ENCODE results near the gene SUCO. TPM values are rescaled to one million over a fixed set of nuclear protein-coding genes. Genes with fewer than 3 reads are reported as not detected.

SUCO gene
- total and polyA plus RNA-seq, 2 of the 13 experiments (the other 11 are each of a cell fraction or from before 2014, with no cell fraction given) = 12.6 to 25.5 TPM

GRCh38 chr1:172612478-172612877 lies 79.5 kb downstream of the SUCO start:
- POLR2A ChIA-PET = no interaction called here
- BruUV-seq (replicated peaks) = no TSS peak
- Histone ChIP-seq H2AFZ (ENCODE audit: low read length) (no peak overlapping the region), H3K36me3 (replicated peaks in 1 of 2; ENCODE audit: control insufficient read depth in 1 of 2, insufficient read depth in 2 of 2, low read length in 2 of 2) (peaks cover 6 to 15% of the 10 kb centered on the region in 2 experiments; a peak in 4 of 5 replicates), H3K4me2 (ENCODE audit: low read depth, low read length) (no peak overlapping the region), H4K20me1 (ENCODE audit: insufficient read depth, low read length) (peaks cover 2% of the 10 kb centered on the region; the same call in 1 of the 2 replicates), H3K79me2 (ENCODE audit: insufficient read depth, low read length) (no peaks in the 10 kb centered on the region), H3K9ac (ENCODE audit: insufficient read depth, low read depth, low read length) (no peak overlapping the region), H3K9me3 (ENCODE audit: low read length) (no peaks in the 10 kb centered on the region), H3K27me3 (ENCODE audit: control insufficient read depth in 1 of 2, insufficient read depth in 2 of 2, low read length in 2 of 2) (no peaks in the 10 kb centered on the region; a peak in 1 of 5 replicates), H3K4me3 (replicated peaks in 1 of 3; ENCODE audit: insufficient read depth in 1 of 3, low read depth in 2 of 3, low read length in 3 of 3) (no peak overlapping the region), H3K27ac (ENCODE audit: extremely low read length, insufficient read depth, low read length) (no peak overlapping the region), H3K4me1 (ENCODE audit: insufficient read depth, low read length) (peaks cover 9% of the 10 kb centered on the region)
- CTCF ChIA-PET (ENCODE audit: low intra/inter-chr PET ratio, low total read pairs) = no interaction called here
- WGBS (ENCODE audit: low lambda C conversion rate) = 89% methylated on average over 2 of the region's 2 CpGs
- intact Hi-C loops (cut with micrococcal nuclease; ENCODE audit: unreplicated experiment) = no loop called here
- DNase-seq (ENCODE audit: low spot score) = no peak
- no peak for ATAC-seq
- FAIRE-seq = no peak
- TF ChIP-seq PRPF4 (IDR thresholded peaks at IDR 0.05; ENCODE audit: low read depth, low read length, poor library complexity, severe bottlenecking) (no peak), TFDP1 (CRISPR knock-in tag; IDR thresholded peaks at IDR 0.05; ENCODE audit: borderline replicate concordance) (no peak), NFYB (CRISPR knock-in tag; IDR thresholded peaks at IDR 0.05) (no peak), ZNF547 (CRISPR knock-in tag; IDR thresholded peaks at IDR 0.05) (no peak), TFDP2 (CRISPR knock-in tag; IDR thresholded peaks at IDR 0.05) (no peak), ZNF350 (CRISPR knock-in tag; IDR thresholded peaks at IDR 0.05; ENCODE audit: borderline replicate concordance, low read depth) (no peak), ZNF224 (CRISPR knock-in tag; IDR thresholded peaks at IDR 0.05) (no peak), ZNF589 (CRISPR knock-in tag; conservative IDR thresholded peaks at IDR 0.05) (no peak), MYC (CRISPR knock-in tag; IDR thresholded peaks at IDR 0.05; ENCODE audit: borderline replicate concordance) (no peak), JUN (CRISPR knock-in tag; IDR thresholded peaks at IDR 0.05) (no peak), BCL3 (CRISPR knock-in tag; IDR thresholded peaks at IDR 0.05) (no peak), SIX1 (CRISPR knock-in tag; IDR thresholded peaks at IDR 0.05; ENCODE audit: borderline replicate concordance) (no peak), CENPX (CRISPR knock-in tag; IDR thresholded peaks at IDR 0.05) (no peak), PAF1 (CRISPR knock-in tag; IDR thresholded peaks at IDR 0.05) (no peak)
- in situ Hi-C loops (cut with HindIII; ENCODE audit: extremely low pct_ligation_motif_present, low pct_unique_long_range_greater_than_20kb) = loop anchor here (10.0 kb wide), 1 partner anchor 112 kb away; no protein-coding TSS in a partner anchor

Data from HepG2 (cell line).